ENCODE results near the gene MED6. TPM values are rescaled to one million over a fixed set of nuclear protein-coding genes. Genes with fewer than 3 reads are reported as not detected.
A peak's percentile ranks its signal among the peaks of the same experiment; 100 is the strongest.

The MED6 gene
- total and polyA plus RNA-seq, 2 donors (not counting 1 experiment from before 2014, with no cell fraction given), result 26.6 to 46.1 TPM

DNA sequence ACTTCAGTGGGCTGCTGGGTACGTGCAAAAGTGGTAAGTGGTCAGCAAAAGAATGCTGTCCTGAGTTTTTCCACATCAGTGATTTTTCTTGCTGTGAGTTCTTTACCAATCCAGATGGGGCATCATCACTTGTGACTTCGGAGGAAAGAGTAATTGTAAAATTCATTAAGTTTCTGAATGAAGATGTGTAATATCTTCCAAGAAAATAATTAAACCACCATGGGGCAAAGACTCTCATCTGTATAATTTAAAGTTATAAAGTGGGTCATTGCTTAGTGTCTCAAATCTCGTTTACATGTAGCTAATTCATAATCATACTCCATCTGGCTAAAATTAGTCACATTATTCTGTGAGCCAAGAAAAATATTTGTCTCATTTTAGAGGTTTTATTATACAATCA lies 10.8 kb upstream of the MED6 start:
- no peak for DNase-seq (ENCODE audit: low read depth in 2 of 2)
- no peak overlapping the region for H3K27ac ChIP-seq (ENCODE audit: insufficient read depth, low read length)
- no peaks in the 10 kb centered on the region for H3K79me2 ChIP-seq (ENCODE audit: control insufficient read depth, insufficient read depth, low read length)
- no peaks in the 10 kb centered on the region for H3K9me3 ChIP-seq (ENCODE audit: control insufficient read depth, insufficient read depth, low read depth, low read length)
- no peak overlapping the region for H3K4me3 ChIP-seq (replicated peaks in 1 of 4; ENCODE audit: control extremely low read depth in 1 of 4, insufficient read depth in 1 of 4, low read depth in 3 of 4, low read length in 4 of 4)
- no peak overlapping the region for H3K9ac ChIP-seq (ENCODE audit: insufficient read depth, low read length)
- TF ChIP-seq, protein P1, sequence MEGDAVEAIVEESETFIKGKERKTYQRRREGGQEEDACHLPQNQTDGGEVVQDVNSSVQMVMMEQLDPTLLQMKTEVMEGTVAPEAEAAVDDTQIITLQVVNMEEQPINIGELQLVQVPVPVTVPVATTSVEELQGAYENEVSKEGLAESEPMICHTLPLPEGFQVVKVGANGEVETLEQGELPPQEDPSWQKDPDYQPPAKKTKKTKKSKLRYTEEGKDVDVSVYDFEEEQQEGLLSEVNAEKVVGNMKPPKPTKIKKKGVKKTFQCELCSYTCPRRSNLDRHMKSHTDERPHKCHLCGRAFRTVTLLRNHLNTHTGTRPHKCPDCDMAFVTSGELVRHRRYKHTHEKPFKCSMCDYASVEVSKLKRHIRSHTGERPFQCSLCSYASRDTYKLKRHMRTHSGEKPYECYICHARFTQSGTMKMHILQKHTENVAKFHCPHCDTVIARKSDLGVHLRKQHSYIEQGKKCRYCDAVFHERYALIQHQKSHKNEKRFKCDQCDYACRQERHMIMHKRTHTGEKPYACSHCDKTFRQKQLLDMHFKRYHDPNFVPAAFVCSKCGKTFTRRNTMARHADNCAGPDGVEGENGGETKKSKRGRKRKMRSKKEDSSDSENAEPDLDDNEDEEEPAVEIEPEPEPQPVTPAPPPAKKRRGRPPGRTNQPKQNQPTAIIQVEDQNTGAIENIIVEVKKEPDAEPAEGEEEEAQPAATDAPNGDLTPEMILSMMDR (conservative IDR thresholded peaks at IDR 0.05 in 1 of 2, IDR thresholded peaks at IDR 0.05 in 1 of 2; ENCODE audit: low read depth in 1 of 2, low read length in 2 of 2), result no peak
- TF ChIP-seq EZH2 (IDR thresholded peaks at IDR 0.05; ENCODE audit: low read length, missing control alignments), result no peak
- no peak overlapping the region for H3K4me2 ChIP-seq (ENCODE audit: extremely low read depth, insufficient read depth, low read length)
- no peaks in the 10 kb centered on the region for H3K36me3 ChIP-seq (ENCODE audit: control insufficient read depth, insufficient read depth, low read length)
- H3K4me1 ChIP-seq (ENCODE audit: control insufficient read depth, extremely low read depth, insufficient read depth, low read length), result no peaks in the 10 kb centered on the region
- H4K20me1 ChIP-seq (ENCODE audit: control insufficient read depth, extremely low read depth, insufficient read depth, low read length), result peaks cover 1% of the 10 kb centered on the region
- H3K27me3 ChIP-seq (ENCODE audit: control insufficient read depth, insufficient read depth, low read length), result no peaks in the 10 kb centered on the region
- no peak overlapping the region for H2AFZ ChIP-seq (ENCODE audit: low read length)

DNA sequence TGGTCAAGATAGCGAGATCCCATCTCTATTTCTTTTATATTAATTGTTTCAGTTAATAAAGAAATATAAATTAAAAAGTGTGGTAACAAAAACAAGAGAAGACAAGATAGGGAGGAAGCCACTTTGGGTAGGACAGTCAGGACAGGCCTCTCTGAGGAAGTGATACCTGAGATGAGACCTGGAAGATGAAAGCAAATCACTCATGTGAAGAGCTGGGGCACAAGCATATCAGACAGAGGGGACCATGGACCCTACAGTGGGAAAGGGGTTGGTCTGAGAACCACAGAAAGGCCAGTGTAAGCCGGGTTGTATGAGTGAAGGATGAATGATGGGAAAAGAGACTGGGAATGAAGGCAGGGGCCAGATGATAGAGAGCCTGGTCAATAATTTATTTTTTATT lies 1.8 kb upstream of the MED6 start:
- Histone ChIP-seq H3K9me3 (ENCODE audit: control insufficient read depth, insufficient read depth, low read depth, low read length) (no peaks in the 10 kb centered on the region), H3K36me3 (ENCODE audit: control insufficient read depth, insufficient read depth, low read length) (no peaks in the 10 kb centered on the region), H3K4me3 (replicated peaks in 1 of 4; ENCODE audit: control extremely low read depth in 1 of 4, insufficient read depth in 1 of 4, low read depth in 3 of 4, low read length in 4 of 4) (no peak overlapping the region), H4K20me1 (ENCODE audit: control insufficient read depth, extremely low read depth, insufficient read depth, low read length) (no peaks in the 10 kb centered on the region), H3K27ac (ENCODE audit: insufficient read depth, low read length) (no peak overlapping the region), H3K27me3 (ENCODE audit: control insufficient read depth, insufficient read depth, low read length) (no peaks in the 10 kb centered on the region), H3K79me2 (ENCODE audit: control insufficient read depth, insufficient read depth, low read length) (peaks cover 29% of the 10 kb centered on the region), H2AFZ (ENCODE audit: low read length) (no peak overlapping the region), H3K4me2 (ENCODE audit: extremely low read depth, insufficient read depth, low read length) (no peak overlapping the region), H3K9ac (ENCODE audit: insufficient read depth, low read length) (no peak overlapping the region), H3K4me1 (ENCODE audit: control insufficient read depth, extremely low read depth, insufficient read depth, low read length) (peaks cover 3% of the 10 kb centered on the region)
- DNase-seq (ENCODE audit: low read depth in 2 of 2), result no peak
- no peak for TF ChIP-seq EZH2 (IDR thresholded peaks at IDR 0.05; ENCODE audit: low read length, missing control alignments)
- TF ChIP-seq, protein P1 (conservative IDR thresholded peaks at IDR 0.05 in 1 of 2, IDR thresholded peaks at IDR 0.05 in 1 of 2; ENCODE audit: low read depth in 1 of 2, low read length in 2 of 2), result no peak

DNA sequence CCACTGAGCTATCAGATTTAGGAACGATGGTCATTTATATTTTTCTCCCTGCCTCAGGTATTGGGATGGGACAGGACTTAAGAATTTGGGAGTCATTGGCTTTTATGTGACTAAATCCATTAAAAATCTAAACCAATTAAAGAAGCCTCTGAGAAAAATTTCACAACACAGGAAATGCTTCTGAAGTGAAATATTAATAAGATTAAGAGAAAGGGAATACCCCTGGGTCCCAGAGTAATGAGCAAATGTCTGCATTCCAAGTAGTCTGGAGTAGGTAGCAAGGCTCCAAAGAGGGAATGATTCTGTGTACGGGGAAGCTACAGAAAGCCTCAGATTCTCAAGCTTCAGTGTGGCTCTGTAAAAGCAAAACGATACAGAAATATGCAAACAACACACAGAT lies 707 bp upstream of the MED6 start:
- Histone ChIP-seq H3K4me1 (ENCODE audit: control insufficient read depth, extremely low read depth, insufficient read depth, low read length) (peaks cover 3% of the 10 kb centered on the region), H3K79me2 (ENCODE audit: control insufficient read depth, insufficient read depth, low read length) (peaks cover 32% of the 10 kb centered on the region), H3K9me3 (ENCODE audit: control insufficient read depth, insufficient read depth, low read depth, low read length) (no peaks in the 10 kb centered on the region), H3K27ac (ENCODE audit: insufficient read depth, low read length) (no peak overlapping the region), H3K4me2 (ENCODE audit: extremely low read depth, insufficient read depth, low read length) (peak overlapping the region; percentile 74), H3K36me3 (ENCODE audit: control insufficient read depth, insufficient read depth, low read length) (no peaks in the 10 kb centered on the region), H3K4me3 (replicated peaks in 1 of 4; ENCODE audit: control extremely low read depth in 1 of 4, insufficient read depth in 1 of 4, low read depth in 3 of 4, low read length in 4 of 4) (peak overlapping the region; percentile 39 to 79 (median 50)), H4K20me1 (ENCODE audit: control insufficient read depth, extremely low read depth, insufficient read depth, low read length) (no peaks in the 10 kb centered on the region), H2AFZ (ENCODE audit: low read length) (peak overlapping the region; percentile 15), H3K27me3 (ENCODE audit: control insufficient read depth, insufficient read depth, low read length) (no peaks in the 10 kb centered on the region), H3K9ac (ENCODE audit: insufficient read depth, low read length) (no peak overlapping the region)
- TF ChIP-seq, protein P1 (conservative IDR thresholded peaks at IDR 0.05 in 1 of 2, IDR thresholded peaks at IDR 0.05 in 1 of 2; ENCODE audit: low read depth in 1 of 2, low read length in 2 of 2), result no peak
- TF ChIP-seq EZH2 (IDR thresholded peaks at IDR 0.05; ENCODE audit: low read length, missing control alignments), result no peak
- peak; percentile 2 to 67 for DNase-seq (ENCODE audit: low read depth in 2 of 2)
